22Rv1 (cell line): ENCODE measurements around the gene ANOS1.

ENCODE experiments used
- CTCF ChIP-seq: fragments of 450-650 bp; IDR thresholded peaks from 2 replicates; pipeline ENCODE4 v1.5.1; 2017; ENCODE audit warnings: mild to moderate bottlenecking
- ZFX ChIP-seq: fragments of 450-650 bp; IDR thresholded peaks from 2 replicates; pipeline ENCODE4 v1.6.1; 2017; ENCODE audit warnings: antibody characterized with exemption, borderline replicate concordance

GRCh38 chrX:8565729-8566128, 166.2 kb downstream of the ANOS1 start:
- TF ChIP-seq CTCF, result no peak
- no peak for TF ChIP-seq ZFX
